ACC112 (cell line): ENCODE measurements around the gene NPHP4.

Source experiments
- H2AFZ ChIP-seq: fragments of 200-600 bp; sonication (generic); one replicate; pipeline ENCODE4 v1.6.0; 2017; ENCODE audit warnings: antibody characterized with exemption, low read length; ENCODE audit not compliant: unreplicated experiment
- H3K27ac ChIP-seq: fragments of 200-600 bp; sonication (generic); 2 replicates; pipeline ENCODE4 v1.5.1; 2014; ENCODE audit warnings: low read depth, mild to moderate bottlenecking, antibody characterized with exemption, low read length, moderate library complexity
- H3K27me3 ChIP-seq: fragments of 200-600 bp; sonication (generic); 2 replicates; pipeline ENCODE4 v1.6.1; 2014; ENCODE audit warnings: mild to moderate bottlenecking, antibody characterized with exemption, low read length, moderate library complexity, mixed read lengths; ENCODE audit not compliant: insufficient read depth
- H3K36me3 ChIP-seq: fragments of 200-600 bp; sonication (generic); 2 replicates; pipeline ENCODE4 v1.6.1; 2016; ENCODE audit warnings: mild to moderate bottlenecking, antibody characterized with exemption, low read length, moderate library complexity, mixed read lengths; ENCODE audit not compliant: insufficient read depth
- H3K4me1 ChIP-seq: fragments of 200-600 bp; sonication (generic); one replicate; pipeline ENCODE4 v1.6.1; 2016; ENCODE audit warnings: low read length, mixed read lengths; ENCODE audit not compliant: insufficient read depth, unreplicated experiment, control insufficient read depth
- H3K4me3 ChIP-seq: fragments of 200-600 bp; sonication (generic); 2 replicates; pipeline ENCODE4 v1.5.1; 2014; ENCODE audit warnings: mild to moderate bottlenecking, low read depth, low read length
- H3K79me2 ChIP-seq: fragments of 200-600 bp; sonication (generic); one replicate; pipeline ENCODE4 v1.6.0; 2016; ENCODE audit warnings: low read length; ENCODE audit not compliant: control insufficient read depth, unreplicated experiment, insufficient read depth

NPHP4 gene

DNA sequence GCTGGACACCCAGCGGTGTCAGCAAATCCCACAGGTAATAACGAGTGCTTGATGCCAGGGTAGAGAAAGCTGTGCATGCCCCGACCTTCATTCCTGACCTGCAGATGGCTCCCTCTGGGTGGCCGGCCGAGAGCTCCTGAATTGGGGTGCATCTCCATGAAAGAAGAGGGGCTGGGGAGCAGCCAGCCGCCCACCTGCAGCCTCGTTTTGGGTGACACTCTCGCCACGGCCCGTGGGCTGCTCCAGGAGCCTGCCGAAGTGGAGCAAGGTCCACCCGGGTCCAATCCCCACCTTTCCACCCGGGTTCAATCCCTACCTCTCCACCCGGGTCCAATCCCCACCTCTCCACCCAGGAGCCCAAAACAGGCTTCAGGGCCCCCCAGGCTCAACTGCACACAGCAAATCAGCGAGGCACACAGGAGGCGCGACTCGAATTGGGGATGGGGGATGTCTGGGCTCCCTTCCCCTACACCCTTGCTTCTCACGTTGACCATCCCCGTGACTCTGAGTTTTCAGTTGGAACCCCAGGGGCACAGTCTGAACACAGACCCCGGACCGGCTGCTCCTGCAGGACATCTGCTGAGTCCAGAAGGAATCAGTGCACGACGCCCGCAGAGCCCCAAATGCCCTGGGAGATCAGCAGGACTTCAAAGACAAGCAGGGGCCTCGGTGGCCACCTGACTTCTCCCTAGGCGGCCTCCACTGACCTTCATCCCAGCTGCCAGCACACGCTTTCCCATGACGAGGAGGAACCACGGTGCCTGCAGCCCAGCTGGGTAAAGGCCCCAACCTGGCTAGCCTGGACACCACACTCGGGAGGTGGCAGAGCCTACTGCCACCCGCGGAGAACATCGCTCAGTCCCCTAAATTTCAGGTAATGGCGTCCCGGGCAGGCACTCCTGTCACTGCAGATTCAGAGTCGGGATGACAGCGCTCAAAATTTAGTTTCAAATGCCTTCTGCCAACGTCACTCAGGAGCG lies 159.0 kb downstream of the NPHP4 start:
- H3K4me1 ChIP-seq = no peaks in the 10 kb centered on the region
- H3K4me3 ChIP-seq = no peak overlapping the region
- peaks cover 14% of the 10 kb centered on the region for H3K27me3 ChIP-seq
- H2AFZ ChIP-seq = no peak overlapping the region
- no peaks in the 10 kb centered on the region for H3K36me3 ChIP-seq
- H3K79me2 ChIP-seq = no peaks in the 10 kb centered on the region
- no peak overlapping the region for H3K27ac ChIP-seq

DNA sequence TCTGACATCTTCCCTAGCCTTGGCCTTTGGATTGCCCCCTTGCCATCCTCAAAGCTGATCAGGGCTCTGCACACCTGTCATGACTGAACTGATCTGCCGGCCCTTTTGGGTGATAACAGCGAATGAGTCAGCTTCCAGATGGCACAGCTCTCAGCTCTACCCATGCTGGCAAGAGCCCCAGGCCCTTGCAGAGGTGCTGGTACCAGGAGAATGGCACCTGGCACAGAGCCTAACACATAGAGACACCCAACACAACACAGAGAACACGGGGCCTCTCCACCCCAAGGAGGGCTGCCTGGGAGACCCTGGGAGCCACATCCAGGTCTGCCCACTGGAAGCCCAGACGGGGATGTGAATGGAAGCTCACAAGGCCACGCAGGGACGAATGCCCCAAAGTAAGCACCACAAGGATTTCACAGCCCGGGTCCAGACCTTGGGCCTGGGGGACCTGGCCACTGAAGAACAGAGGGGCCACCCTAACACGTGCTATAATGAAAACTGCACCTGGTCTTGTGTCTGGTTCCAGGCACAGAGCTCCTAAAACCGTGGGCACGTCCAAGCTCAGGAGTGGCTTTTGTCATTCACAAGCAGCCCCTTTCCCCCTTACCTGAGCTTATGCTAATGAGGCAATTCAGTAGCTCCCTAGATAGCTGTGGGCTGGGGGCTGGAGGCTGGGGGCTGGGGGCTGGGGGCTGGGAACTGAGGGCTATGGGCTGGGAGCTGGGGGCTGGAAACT lies 160.5 kb downstream of the NPHP4 start:
- H3K79me2 ChIP-seq = no peaks in the 10 kb centered on the region
- no peaks in the 10 kb centered on the region for H3K36me3 ChIP-seq
- H3K27ac ChIP-seq = no peak overlapping the region
- no peak overlapping the region for H2AFZ ChIP-seq
- peaks cover 7% of the 10 kb centered on the region; the same call in 1 of the 2 replicates for H3K27me3 ChIP-seq
- no peaks in the 10 kb centered on the region for H3K4me1 ChIP-seq
- H3K4me3 ChIP-seq = no peak overlapping the region

DNA sequence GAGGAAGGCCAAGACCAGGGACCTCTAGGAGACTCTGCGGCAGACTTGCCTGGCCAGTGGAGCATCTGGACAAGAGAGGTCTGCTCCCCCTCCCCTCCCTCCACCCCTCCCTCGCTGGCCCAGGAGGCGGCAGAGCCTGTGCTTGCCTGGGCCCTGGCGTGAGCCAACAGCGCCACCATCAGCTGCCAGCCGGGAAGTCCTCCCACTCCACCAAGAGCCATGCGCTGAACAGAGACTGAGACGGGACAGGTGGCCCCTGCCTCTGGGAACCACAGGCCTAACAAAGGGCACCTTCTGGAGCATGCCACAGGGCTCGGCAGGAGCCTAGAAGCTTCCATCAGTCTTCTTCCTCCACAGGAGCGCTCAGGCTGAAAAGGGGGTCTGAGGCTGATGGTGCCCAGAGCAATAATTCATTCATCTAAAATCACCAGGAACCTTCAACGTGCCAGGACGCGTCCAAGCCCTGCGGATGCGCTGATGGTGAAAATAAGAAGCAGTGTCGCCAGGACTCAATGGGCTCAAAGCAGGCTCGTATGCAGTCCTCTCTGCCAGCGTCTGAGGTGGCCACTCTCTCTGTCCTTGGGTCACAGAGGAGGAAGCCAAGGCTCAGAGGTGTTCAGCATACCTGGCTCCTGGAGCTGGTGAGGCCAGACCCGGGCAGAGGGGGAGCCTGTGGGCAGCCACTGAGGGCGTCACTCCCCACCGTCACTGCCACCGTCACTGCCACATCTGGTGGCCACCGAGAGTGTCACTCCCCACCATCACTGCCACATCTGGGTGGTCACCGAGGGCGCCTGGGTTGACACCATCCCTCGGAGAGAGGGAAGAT lies 161.2 kb downstream of the NPHP4 start:
- Histone ChIP-seq H3K79me2 (no peaks in the 10 kb centered on the region), H3K36me3 (no peaks in the 10 kb centered on the region), H2AFZ (no peak overlapping the region), H3K27ac (no peak overlapping the region), H3K4me3 (no peak overlapping the region), H3K4me1 (no peaks in the 10 kb centered on the region), H3K27me3 (0 out of 2 replicates have a peak, but pooled peaks cover 3% of the 10 kb centered on the region)

DNA sequence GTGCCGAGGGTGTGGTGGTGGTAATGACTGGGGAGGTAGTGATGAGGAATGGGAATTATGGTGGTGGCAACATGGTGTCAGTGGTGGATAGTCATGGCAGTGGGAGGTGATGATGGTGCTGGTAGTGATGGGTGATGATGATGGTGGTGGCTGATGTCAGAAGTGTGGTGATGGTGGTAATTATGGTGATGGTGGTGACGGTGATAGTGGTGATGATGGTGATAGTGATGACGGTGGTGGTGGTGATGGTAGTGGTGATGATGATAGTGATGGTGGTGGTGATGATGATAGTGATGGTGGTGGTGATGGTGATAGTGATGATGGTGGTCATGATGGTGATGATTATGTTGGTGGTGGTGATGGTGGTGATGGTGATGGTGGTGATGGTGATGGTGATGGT lies 162.8 kb downstream of the NPHP4 start:
- Histone ChIP-seq H3K79me2 (no peaks in the 10 kb centered on the region), H3K36me3 (no peaks in the 10 kb centered on the region), H3K4me1 (no peaks in the 10 kb centered on the region), H3K27ac (no peak overlapping the region), H3K4me3 (no peak overlapping the region), H3K27me3 (no peaks in the 10 kb centered on the region), H2AFZ (no peak overlapping the region)

DNA sequence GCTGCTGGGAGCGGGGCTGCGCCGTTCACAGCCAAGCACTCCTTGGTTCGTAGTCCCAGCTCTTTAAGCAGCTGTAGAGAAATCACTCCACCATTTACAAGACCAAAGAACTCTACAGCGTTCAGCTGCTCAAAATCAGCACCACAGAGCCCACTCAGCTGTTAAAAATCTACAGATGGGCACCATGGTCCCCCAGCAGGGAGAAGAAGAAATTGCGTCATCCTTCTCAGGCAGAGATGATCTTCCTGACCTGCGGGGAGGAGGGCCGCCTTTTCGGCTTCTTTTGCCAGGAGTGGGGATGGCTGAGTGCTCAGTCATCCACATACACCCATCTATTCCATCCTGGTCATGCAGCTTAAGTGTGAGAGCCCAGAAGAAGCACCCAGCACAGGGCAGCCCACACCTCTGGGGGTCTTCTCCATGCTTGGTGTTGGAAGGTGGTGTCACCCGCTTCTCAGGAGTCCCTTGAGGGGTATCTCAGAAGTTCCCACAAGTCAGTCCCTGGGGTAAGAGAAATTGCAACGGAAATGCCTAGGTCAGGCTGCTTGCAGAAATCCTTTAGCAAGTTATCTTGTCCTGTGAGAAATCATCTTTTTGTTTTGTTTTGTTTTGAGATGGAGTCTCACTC lies 163.8 kb downstream of the NPHP4 start:
- H3K79me2 ChIP-seq = no peaks in the 10 kb centered on the region
- H2AFZ ChIP-seq = no peak overlapping the region
- H3K27ac ChIP-seq = no peak overlapping the region
- H3K4me3 ChIP-seq = no peak overlapping the region
- H3K27me3 ChIP-seq = no peaks in the 10 kb centered on the region
- no peaks in the 10 kb centered on the region for H3K36me3 ChIP-seq
- H3K4me1 ChIP-seq = no peaks in the 10 kb centered on the region

DNA sequence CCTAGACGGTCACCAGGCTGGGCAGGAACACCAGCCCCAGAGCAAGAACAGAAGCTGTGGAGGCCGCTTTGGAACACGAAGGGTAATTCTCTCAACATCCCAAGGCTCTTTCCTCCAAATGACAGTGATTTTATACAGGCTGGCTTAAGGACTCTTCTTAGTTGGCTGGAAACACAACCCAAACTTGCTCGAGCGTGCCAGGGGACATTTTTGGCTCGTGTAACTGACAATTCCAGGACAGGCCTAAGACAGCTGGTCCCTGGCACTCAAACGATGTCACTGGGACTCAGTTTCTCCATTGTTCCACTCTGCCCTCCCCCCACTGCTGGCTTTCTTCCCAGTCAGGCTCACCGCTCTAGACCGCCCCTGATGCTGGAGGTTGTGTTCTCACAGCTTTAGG lies 164.7 kb downstream of the NPHP4 start:
- H2AFZ ChIP-seq = no peak overlapping the region
- H3K36me3 ChIP-seq = no peaks in the 10 kb centered on the region
- H3K4me1 ChIP-seq = no peaks in the 10 kb centered on the region
- H3K79me2 ChIP-seq = no peaks in the 10 kb centered on the region
- H3K27me3 ChIP-seq = no peaks in the 10 kb centered on the region
- H3K27ac ChIP-seq = no peak overlapping the region
- H3K4me3 ChIP-seq = no peak overlapping the region

DNA sequence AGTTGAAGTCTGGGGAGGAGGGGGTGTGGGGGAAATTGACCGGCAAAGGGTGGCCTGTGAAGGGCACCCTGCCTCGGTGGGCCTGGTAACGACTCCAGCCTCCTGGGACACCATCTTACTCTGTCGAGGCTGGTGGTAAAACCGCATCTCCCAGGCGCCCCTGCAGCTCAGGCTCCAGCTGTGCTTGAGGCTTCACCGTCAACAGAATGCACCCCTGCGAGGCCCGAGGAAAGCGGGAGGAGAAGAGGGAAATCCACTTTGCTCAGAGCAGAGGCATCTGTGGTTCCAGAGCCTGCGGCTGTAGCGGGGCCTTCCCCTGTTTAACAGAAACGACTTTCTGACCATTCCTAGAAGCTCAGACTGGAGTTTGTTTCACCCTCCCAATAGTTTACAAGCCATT lies 165.6 kb downstream of the NPHP4 start:
- H3K27ac ChIP-seq = no peak overlapping the region
- no peak overlapping the region for H3K4me3 ChIP-seq
- no peaks in the 10 kb centered on the region for H3K27me3 ChIP-seq
- no peaks in the 10 kb centered on the region for H3K79me2 ChIP-seq
- H2AFZ ChIP-seq = no peak overlapping the region
- no peaks in the 10 kb centered on the region for H3K4me1 ChIP-seq
- H3K36me3 ChIP-seq = no peaks in the 10 kb centered on the region

DNA sequence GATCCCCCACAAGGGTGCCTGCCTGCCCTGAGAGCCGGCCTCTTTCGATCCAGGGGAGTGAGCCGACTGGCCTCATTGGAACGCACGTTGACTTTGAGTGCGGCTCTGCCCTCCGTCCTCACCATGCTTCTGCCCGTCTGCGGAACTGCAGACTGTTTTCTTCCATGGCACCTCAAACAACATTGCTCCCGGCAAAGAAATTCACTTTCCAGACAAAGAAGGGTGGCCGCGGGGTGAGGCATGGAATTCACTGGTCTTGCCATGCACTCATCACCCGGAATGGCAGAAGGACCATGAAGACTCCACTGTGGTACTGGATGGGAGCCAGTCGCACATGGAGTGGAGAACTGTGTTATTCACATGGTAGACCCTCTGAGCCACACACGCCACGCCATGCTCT lies 169.5 kb downstream of the NPHP4 start:
- no peak overlapping the region for H2AFZ ChIP-seq
- H3K27me3 ChIP-seq = no peaks in the 10 kb centered on the region
- H3K27ac ChIP-seq = no peak overlapping the region
- no peaks in the 10 kb centered on the region for H3K79me2 ChIP-seq
- no peaks in the 10 kb centered on the region for H3K4me1 ChIP-seq
- H3K36me3 ChIP-seq = no peaks in the 10 kb centered on the region
- H3K4me3 ChIP-seq = no peak overlapping the region

DNA sequence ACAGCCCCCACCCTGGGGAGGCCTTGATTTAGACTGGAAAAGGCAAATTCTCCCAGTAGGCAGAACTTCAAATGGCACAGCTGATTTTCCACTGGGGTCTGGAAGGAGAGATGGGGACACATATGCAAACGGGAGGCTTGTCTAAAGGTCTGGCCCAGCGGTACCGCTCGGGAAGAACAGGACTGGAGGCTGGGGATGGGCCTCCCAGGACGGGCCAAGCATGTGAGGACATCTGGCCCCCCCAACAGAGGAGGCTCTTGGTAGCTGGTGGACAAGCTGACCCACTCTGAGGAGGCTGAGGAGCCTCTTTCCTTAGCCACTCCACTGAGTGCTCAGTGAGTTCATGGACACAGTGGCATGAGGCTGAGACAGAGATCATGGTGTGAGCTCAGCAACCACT lies 170.0 kb downstream of the NPHP4 start:
- H3K27ac ChIP-seq = no peak overlapping the region
- H2AFZ ChIP-seq = no peak overlapping the region
- H3K79me2 ChIP-seq = no peaks in the 10 kb centered on the region
- H3K4me3 ChIP-seq = no peak overlapping the region
- no peaks in the 10 kb centered on the region for H3K36me3 ChIP-seq
- no peaks in the 10 kb centered on the region for H3K4me1 ChIP-seq
- no peaks in the 10 kb centered on the region for H3K27me3 ChIP-seq

DNA sequence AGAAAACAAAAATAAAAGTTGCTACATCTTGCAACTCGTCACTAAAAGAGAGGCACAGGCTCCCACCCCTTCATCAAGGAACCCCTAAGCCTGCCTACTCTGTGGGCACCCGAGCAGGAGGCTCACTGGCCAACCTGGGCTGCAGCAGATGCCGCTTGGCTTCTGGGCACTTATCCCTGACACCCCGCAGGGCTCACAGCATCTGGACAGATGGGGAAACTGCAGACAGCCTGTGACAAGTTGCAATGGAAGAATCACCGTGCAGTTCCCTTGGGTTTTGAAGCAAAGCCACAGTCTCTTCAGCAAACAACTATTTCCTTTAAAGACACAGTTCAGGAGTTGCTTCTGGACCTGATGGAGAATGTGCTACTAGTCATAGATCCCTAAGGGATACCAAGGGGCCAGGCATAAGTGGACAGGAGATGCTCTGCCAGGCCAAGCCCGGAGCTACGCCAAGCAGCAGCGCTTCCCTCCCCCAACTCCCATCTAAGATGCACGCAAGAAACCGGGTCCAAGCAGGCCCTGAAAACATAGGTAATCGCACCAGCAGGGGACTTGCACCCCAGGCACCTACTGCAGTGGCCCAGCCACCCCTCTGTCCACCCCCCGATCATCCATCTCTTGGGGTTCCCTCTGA lies 170.6 kb downstream of the NPHP4 start:
- H3K4me1 ChIP-seq = no peaks in the 10 kb centered on the region
- H3K27ac ChIP-seq = no peak overlapping the region
- no peaks in the 10 kb centered on the region for H3K36me3 ChIP-seq
- H2AFZ ChIP-seq = no peak overlapping the region
- no peaks in the 10 kb centered on the region for H3K79me2 ChIP-seq
- no peak overlapping the region for H3K4me3 ChIP-seq
- no peaks in the 10 kb centered on the region for H3K27me3 ChIP-seq
